Measurements from ENCODE around the gene CHCHD3.
"Not testable (repeated sequence)": the region's sequence is repeated elsewhere in the genome, so short reads cannot be mapped to it uniquely, and the experiment has no call there.

The CHCHD3 gene

GRCh38 chr7:132932296-132933071, 149.4 kb downstream of the CHCHD3 start:
- Mint-ChIP-seq H3K27ac (peak overlapping the region; percentile 14), H3K9me3 (peaks cover 6 to 9% of the 10 kb centered on the region in 2 donors), H3K27me3 (no peaks in the 10 kb centered on the region), H3K4me3 (no peak overlapping the region), H3K4me1 (peaks cover 13 to 14% of the 10 kb centered on the region in 2 donors), H3K36me3 (peaks cover 23 to 42% of the 10 kb centered on the region in 2 donors)
- DNase-seq (no peak), ATAC-seq (replicated peaks) (no peak)

GRCh38 chr7:132930881-132931280, 151.0 kb downstream of the CHCHD3 start:
- Mint-ChIP-seq H3K4me3 (no peak overlapping the region), H3K27ac (no peak overlapping the region), H3K27me3 (no peaks in the 10 kb centered on the region), H3K4me1 (peaks cover 13 to 14% of the 10 kb centered on the region in 2 donors), H3K36me3 (peaks cover 23 to 48% of the 10 kb centered on the region in 2 donors), H3K9me3 (peaks cover 2 to 9% of the 10 kb centered on the region in 2 donors)
- no peak for DNase-seq
- ATAC-seq (replicated peaks) = no peak

GRCh38 chr7:132929944-132930343, 151.9 kb downstream of the CHCHD3 start:
- not testable (repeated sequence) for H3K27ac Mint-ChIP-seq; DNase-seq; H3K9me3 Mint-ChIP-seq; H3K4me3 Mint-ChIP-seq; ATAC-seq (replicated peaks); H3K27me3 Mint-ChIP-seq
- Mint-ChIP-seq H3K4me1 (peaks cover 13 to 14% of the 10 kb centered on the region in 2 donors), H3K36me3 (peaks cover 24 to 48% of the 10 kb centered on the region in 2 donors)

- Mint-ChIP-seq H3K9me3 (peaks cover 0 to 2% of the 10 kb centered on the region in 2 donors), H3K27ac (no peak overlapping the region), H3K4me3 (no peak overlapping the region), H3K36me3 (peaks cover 11 to 39% of the 10 kb centered on the region in 2 donors), H3K4me1 (peaks cover 0 to 1% of the 10 kb centered on the region in 2 donors), H3K27me3 (no peaks in the 10 kb centered on the region)
- ATAC-seq (replicated peaks) = no peak
- DNase-seq = no peak
Observed at GRCh38 chr7:132919771-132920170, 162.1 kb downstream of the CHCHD3 start.

- H3K9me3 Mint-ChIP-seq = peaks cover 0 to 2% of the 10 kb centered on the region in 2 donors
- no peak overlapping the region for H3K4me3 Mint-ChIP-seq
- peaks cover 22 to 42% of the 10 kb centered on the region in 2 donors for H3K36me3 Mint-ChIP-seq
- H3K4me1 Mint-ChIP-seq = no peaks in the 10 kb centered on the region
- no peaks in the 10 kb centered on the region for H3K27me3 Mint-ChIP-seq
- ATAC-seq (replicated peaks) = no peak
- H3K27ac Mint-ChIP-seq = no peak overlapping the region
- DNase-seq = no peak
Observed at GRCh38 chr7:132915647-132916046, 166.2 kb downstream of the CHCHD3 start.

GRCh38 chr7:132910657-132911056, 171.2 kb downstream of the CHCHD3 start:
- Mint-ChIP-seq H3K27ac (no peak overlapping the region), H3K27me3 (no peaks in the 10 kb centered on the region), H3K36me3 (peaks cover 34 to 43% of the 10 kb centered on the region in 2 donors), H3K4me3 (no peak overlapping the region), H3K9me3 (peaks cover 0 to 2% of the 10 kb centered on the region in 2 donors), H3K4me1 (no peaks in the 10 kb centered on the region)
- ATAC-seq (replicated peaks) (no peak), DNase-seq (no peak)

GRCh38 chr7:132907380-132907940, 174.4 kb downstream of the CHCHD3 start:
- Mint-ChIP-seq H3K27me3 (no peaks in the 10 kb centered on the region), H3K4me1 (peaks cover 0 to 1% of the 10 kb centered on the region in 2 donors), H3K9me3 (peaks cover 0 to 2% of the 10 kb centered on the region in 2 donors), H3K27ac (no peak overlapping the region), H3K36me3 (peaks cover 32 to 45% of the 10 kb centered on the region in 2 donors), H3K4me3 (no peak overlapping the region)
- DNase-seq (no peak), ATAC-seq (replicated peaks) (no peak)

GRCh38 chr7:132906193-132906835, 175.6 kb downstream of the CHCHD3 start:
- peaks cover 0 to 4% of the 10 kb centered on the region in 2 donors for H3K9me3 Mint-ChIP-seq
- ATAC-seq (replicated peaks) = no peak
- peaks cover 0 to 1% of the 10 kb centered on the region in 2 donors for H3K4me1 Mint-ChIP-seq
- H3K27me3 Mint-ChIP-seq = no peaks in the 10 kb centered on the region
- H3K27ac Mint-ChIP-seq = no peak overlapping the region
- no peak overlapping the region for H3K4me3 Mint-ChIP-seq
- DNase-seq = no peak
- H3K36me3 Mint-ChIP-seq = peaks cover 32 to 50% of the 10 kb centered on the region in 2 donors

- H3K4me3 Mint-ChIP-seq; H3K27me3 Mint-ChIP-seq; DNase-seq; H3K27ac Mint-ChIP-seq; ATAC-seq (replicated peaks); H3K4me1 Mint-ChIP-seq; H3K9me3 Mint-ChIP-seq: not testable (repeated sequence)
- H3K36me3 Mint-ChIP-seq = peaks cover 36 to 50% of the 10 kb centered on the region in 2 donors
Observed at GRCh38 chr7:132905136-132905535, 176.8 kb downstream of the CHCHD3 start.

GRCh38 chr7:132904209-132904608, 177.7 kb downstream of the CHCHD3 start:
- Mint-ChIP-seq H3K36me3 (peaks cover 32 to 50% of the 10 kb centered on the region in 2 donors), H3K27me3 (no peaks in the 10 kb centered on the region), H3K9me3 (peaks cover 0 to 4% of the 10 kb centered on the region in 2 donors), H3K27ac (no peak overlapping the region), H3K4me3 (no peak overlapping the region), H3K4me1 (peaks cover 0 to 1% of the 10 kb centered on the region in 2 donors)
- DNase-seq (no peak), ATAC-seq (replicated peaks) (no peak)

- H3K4me3 Mint-ChIP-seq; DNase-seq; H3K4me1 Mint-ChIP-seq; ATAC-seq (replicated peaks); H3K9me3 Mint-ChIP-seq; H3K27me3 Mint-ChIP-seq; H3K27ac Mint-ChIP-seq: not testable (repeated sequence)
- peaks cover 31 to 53% of the 10 kb centered on the region in 2 donors for H3K36me3 Mint-ChIP-seq
Observed at GRCh38 chr7:132902294-132902693, 179.6 kb downstream of the CHCHD3 start.

GRCh38 chr7:132901241-132901640, 180.6 kb downstream of the CHCHD3 start:
- no peak for ATAC-seq (replicated peaks)
- Mint-ChIP-seq H3K27me3 (no peaks in the 10 kb centered on the region), H3K4me1 (peaks cover 0 to 1% of the 10 kb centered on the region in 2 donors), H3K36me3 (peaks cover 34 to 58% of the 10 kb centered on the region in 2 donors), H3K27ac (no peak overlapping the region), H3K9me3 (peaks cover 0 to 4% of the 10 kb centered on the region in 2 donors), H3K4me3 (no peak overlapping the region)
- DNase-seq = no peak

GRCh38 chr7:132899833-132900232, 182.1 kb downstream of the CHCHD3 start:
- H3K9me3 Mint-ChIP-seq = peaks cover 0 to 6% of the 10 kb centered on the region in 2 donors
- DNase-seq (no peak), ATAC-seq (replicated peaks) (no peak)
- peaks cover 0 to 1% of the 10 kb centered on the region in 2 donors for H3K4me1 Mint-ChIP-seq
- H3K27ac Mint-ChIP-seq = no peak overlapping the region
- peaks cover 33 to 55% of the 10 kb centered on the region in 2 donors for H3K36me3 Mint-ChIP-seq
- no peaks in the 10 kb centered on the region for H3K27me3 Mint-ChIP-seq
- H3K4me3 Mint-ChIP-seq = no peak overlapping the region

GRCh38 chr7:132898641-132899175, 183.2 kb downstream of the CHCHD3 start:
- H3K36me3 Mint-ChIP-seq = peaks cover 32 to 57% of the 10 kb centered on the region in 2 donors
- ATAC-seq (replicated peaks); H3K4me1 Mint-ChIP-seq; H3K27me3 Mint-ChIP-seq; DNase-seq; H3K27ac Mint-ChIP-seq; H3K4me3 Mint-ChIP-seq; H3K9me3 Mint-ChIP-seq: not testable (repeated sequence)

Data from stimulated activated naive B cell treated with anti-CD40 and anti-IgM and Interleukin-4, amounts not matched to agents 10 μg/mL and 1 μg/mL and 100 μg/mL, for 72 hours (primary cell).